HFF-Myc (cell line): ENCODE data around the gene EML6.

Experiments used
- DNase-seq: peaks from one replicate; pipeline ENCODE4 v3.0.0-alpha.2; 2011; ENCODE audit warnings: low read depth; ENCODE audit errors: extremely low read depth
- H3K4me3 ChIP-seq: replicated peaks from 2 replicates; pipeline ENCODE4 v1.5.1; 2011; ENCODE audit warnings: low read depth, mild to moderate bottlenecking, control low read depth, low read length
- CTCF ChIP-seq: IDR thresholded peaks from 2 replicates; pipeline ENCODE4 v1.5.1; 2012; ENCODE audit warnings: mild to moderate bottlenecking, low read depth, low read length, control low read depth; ENCODE audit errors: missing control alignments

Gene EML6

GRCh38 chr2:54975175-54975574 is 251.7 kb downstream of the EML6 start:
- no peak for DNase-seq
- no peak for TF ChIP-seq CTCF
- H3K4me3 ChIP-seq = no peak overlapping the region

- no peak for TF ChIP-seq CTCF
- H3K4me3 ChIP-seq = no peak overlapping the region
- DNase-seq = no peak
These were observed 252.4 kb downstream of the EML6 start for GRCh38 chr2:54975598-54976492.

GRCh38 chr2:54977149-54977548 is 253.7 kb downstream of the EML6 start:
- H3K4me3 ChIP-seq = no peak overlapping the region
- TF ChIP-seq CTCF = no peak
- DNase-seq = no peak

GRCh38 chr2:54979321-54980044 is 256.0 kb downstream of the EML6 start:
- no peak for DNase-seq
- no peak overlapping the region for H3K4me3 ChIP-seq
- no peak for TF ChIP-seq CTCF

- TF ChIP-seq CTCF = no peak
- H3K4me3 ChIP-seq = no peak overlapping the region
- no peak for DNase-seq
These were observed 257.9 kb downstream of the EML6 start for GRCh38 chr2:54981385-54981784.

GRCh38 chr2:54983345-54984220 is 260.1 kb downstream of the EML6 start:
- no peak for DNase-seq
- no peak overlapping the region for H3K4me3 ChIP-seq
- TF ChIP-seq CTCF = no peak
